ELF-1 (cell line): ENCODE measurements around the gene EZH1.

Experiments used
- DNase-seq: peaks from one replicate; pipeline ENCODE4 v3.0.0-alpha.2; 2016; ENCODE audit warnings: low read depth, low spot score

Gene EZH1

GRCh38 chr17:42744806-42745617, at the start of gene EZH1:
Gene EZH1, minus strand, starts transcription at chr17:42745040. Its CDS starts 16,099 bp downstream, at chr17:42728941.
- peak; percentile 97 for DNase-seq

GRCh38 chr17:42792545-42792944, 47.7 kb upstream of the EZH1 start:
- no peak for DNase-seq

GRCh38 chr17:42791948-42792347, 47.1 kb upstream of the EZH1 start:
- no peak for DNase-seq

- no peak for DNase-seq
Observed at GRCh38 chr17:42787266-42787665, 42.4 kb upstream of the EZH1 start.

GRCh38 chr17:42784811-42785592, 40.2 kb upstream of the EZH1 start:
- DNase-seq: no peak

- DNase-seq: no peak
Observed at GRCh38 chr17:42784409-42784808, 39.6 kb upstream of the EZH1 start.

GRCh38 chr17:42783791-42784138, 38.9 kb upstream of the EZH1 start:
- no peak for DNase-seq

GRCh38 chr17:42783062-42783790, 38.4 kb upstream of the EZH1 start:
- DNase-seq: peak; percentile 37

- DNase-seq: no peak
Observed at GRCh38 chr17:42782166-42783061, 37.6 kb upstream of the EZH1 start.

- DNase-seq: no peak
Observed at GRCh38 chr17:42781639-42782165, 36.9 kb upstream of the EZH1 start.

- DNase-seq: no peak
Observed at GRCh38 chr17:42780851-42781638, 36.2 kb upstream of the EZH1 start.

GRCh38 chr17:42779936-42780850, 35.4 kb upstream of the EZH1 start, which contains the start of gene WNK4:
Gene WNK4, plus strand, starts transcription at chr17:42780610. Its CDS starts 89 bp downstream, at chr17:42780699.
- peak; percentile 67 for DNase-seq

GRCh38 chr17:42779304-42779935, 34.6 kb upstream of the EZH1 start:
- peak; percentile 10 for DNase-seq

- no peak for DNase-seq
Observed at GRCh38 chr17:42778570-42778969, 33.7 kb upstream of the EZH1 start.

GRCh38 chr17:42775534-42776098, 30.8 kb upstream of the EZH1 start:
- DNase-seq: peak; percentile 13

- no peak for DNase-seq
Observed at GRCh38 chr17:42774066-42774745, 29.4 kb upstream of the EZH1 start.

- peak; percentile 85 for DNase-seq
Observed at GRCh38 chr17:42773290-42774035, 28.6 kb upstream of the EZH1 start, which contains the start of gene VPS25. Gene VPS25, plus strand, starts transcription at chr17:42773449. Its CDS starts 27 bp downstream, at chr17:42773476.
